Measurements from ENCODE around the gene INPPL1.

- no peak for TF ChIP-seq EZH2 (IDR thresholded peaks at IDR 0.05)
- no peak for TF ChIP-seq POLR2AphosphoS5 (IDR thresholded peaks at IDR 0.05; ENCODE audit: borderline replicate concordance, low read depth, low read length)
- no peak for TF ChIP-seq FOXP2 (optimal IDR thresholded peaks at IDR 0.05; ENCODE audit: control extremely low read depth, extremely low read length, insufficient read depth)
Observed at GRCh38 chr11:72209101-72209500, 15.5 kb upstream of the INPPL1 start.

Measured in SK-N-MC (cell line).